ENCODE results near the gene PAPSS1. TPM values are rescaled to one million over a fixed set of nuclear protein-coding genes. Genes with fewer than 3 reads are reported as not detected.
"Not testable (repeated sequence)": the region's sequence is repeated elsewhere in the genome, so short reads cannot be mapped to it uniquely, and the experiment has no call there.

PAPSS1 gene
- total RNA-seq, 1 donor from 2014 or later, result 140 TPM

DNA sequence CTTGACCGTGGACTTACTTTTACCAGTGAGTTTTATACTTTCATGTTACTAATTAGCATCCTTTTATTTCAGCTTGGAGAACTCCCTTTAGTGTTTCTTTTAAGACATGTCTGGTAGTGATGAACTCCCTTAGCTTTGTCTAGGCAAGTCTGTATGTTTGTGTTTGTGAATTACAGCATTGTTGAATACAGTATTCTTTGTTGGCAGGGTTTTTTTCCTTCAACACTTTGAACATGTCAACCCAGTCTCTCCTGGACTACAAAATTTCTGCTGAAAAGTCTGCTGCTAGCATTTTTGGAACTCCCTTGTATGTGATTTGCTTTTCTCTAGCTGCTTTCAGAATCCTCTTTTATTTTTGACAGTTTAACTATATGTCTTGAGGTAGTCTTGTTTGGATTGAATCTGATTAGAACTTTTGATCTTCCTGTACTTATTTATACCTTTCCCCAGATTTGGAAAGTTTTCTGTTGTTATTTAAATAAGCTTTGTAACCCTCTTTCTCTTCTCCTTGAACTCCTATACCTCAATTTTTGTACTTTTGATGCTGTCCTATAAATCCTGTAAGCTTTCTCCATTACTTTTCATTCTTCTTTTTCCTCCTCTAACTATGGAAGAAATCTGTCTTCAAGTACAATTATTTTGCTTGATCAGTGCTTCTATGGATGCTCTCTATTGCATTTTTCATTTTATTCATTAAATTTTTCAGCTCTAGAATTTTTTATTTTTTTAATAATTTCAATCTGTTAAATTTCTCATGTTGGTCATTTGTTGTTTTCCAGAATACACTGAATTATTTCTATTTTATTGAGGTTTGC, 14.1 kb downstream of the PAPSS1 start:
- Histone ChIP-seq H2AFZ (replicated peaks) (no peak overlapping the region), H3K79me2 (ENCODE audit: low read depth) (peaks cover 92% of the 10 kb centered on the region), H3K4me1 (no peaks in the 10 kb centered on the region), H3K4me2 (no peak overlapping the region), H3K4me3 (no peak overlapping the region), H3K36me3 (peaks cover 8% of the 10 kb centered on the region), H3K9me3 (ENCODE audit: low read depth) (peaks cover 10% of the 10 kb centered on the region), H3K9ac (no peak overlapping the region), H4K20me1 (ENCODE audit: low read depth) (no peaks in the 10 kb centered on the region), H3K27me3 (no peaks in the 10 kb centered on the region), H3F3A (ENCODE audit: low read depth) (no peaks in the 10 kb centered on the region), H3K27ac (no peak overlapping the region)
- Mint-ChIP-seq H3K36me3 (peaks cover 62% of the 10 kb centered on the region), H3K27ac (no peak overlapping the region), H3K4me3 (no peak overlapping the region), H3K27me3 (ENCODE audit: insufficient read depth, low read depth) (no peaks in the 10 kb centered on the region), H3K4me1 (no peaks in the 10 kb centered on the region), H3K9me3 (peaks cover 77% of the 10 kb centered on the region)
- DNase-seq (ENCODE audit: low spot score), result no peak
- TF ChIP-seq EZH2 (IDR thresholded peaks at IDR 0.05), result no peak
- TF ChIP-seq EZH2phosphoT487 (IDR thresholded peaks at IDR 0.05), result no peak
- TF ChIP-seq, protein P1, sequence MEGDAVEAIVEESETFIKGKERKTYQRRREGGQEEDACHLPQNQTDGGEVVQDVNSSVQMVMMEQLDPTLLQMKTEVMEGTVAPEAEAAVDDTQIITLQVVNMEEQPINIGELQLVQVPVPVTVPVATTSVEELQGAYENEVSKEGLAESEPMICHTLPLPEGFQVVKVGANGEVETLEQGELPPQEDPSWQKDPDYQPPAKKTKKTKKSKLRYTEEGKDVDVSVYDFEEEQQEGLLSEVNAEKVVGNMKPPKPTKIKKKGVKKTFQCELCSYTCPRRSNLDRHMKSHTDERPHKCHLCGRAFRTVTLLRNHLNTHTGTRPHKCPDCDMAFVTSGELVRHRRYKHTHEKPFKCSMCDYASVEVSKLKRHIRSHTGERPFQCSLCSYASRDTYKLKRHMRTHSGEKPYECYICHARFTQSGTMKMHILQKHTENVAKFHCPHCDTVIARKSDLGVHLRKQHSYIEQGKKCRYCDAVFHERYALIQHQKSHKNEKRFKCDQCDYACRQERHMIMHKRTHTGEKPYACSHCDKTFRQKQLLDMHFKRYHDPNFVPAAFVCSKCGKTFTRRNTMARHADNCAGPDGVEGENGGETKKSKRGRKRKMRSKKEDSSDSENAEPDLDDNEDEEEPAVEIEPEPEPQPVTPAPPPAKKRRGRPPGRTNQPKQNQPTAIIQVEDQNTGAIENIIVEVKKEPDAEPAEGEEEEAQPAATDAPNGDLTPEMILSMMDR (IDR thresholded peaks at IDR 0.05), result no peak

DNA sequence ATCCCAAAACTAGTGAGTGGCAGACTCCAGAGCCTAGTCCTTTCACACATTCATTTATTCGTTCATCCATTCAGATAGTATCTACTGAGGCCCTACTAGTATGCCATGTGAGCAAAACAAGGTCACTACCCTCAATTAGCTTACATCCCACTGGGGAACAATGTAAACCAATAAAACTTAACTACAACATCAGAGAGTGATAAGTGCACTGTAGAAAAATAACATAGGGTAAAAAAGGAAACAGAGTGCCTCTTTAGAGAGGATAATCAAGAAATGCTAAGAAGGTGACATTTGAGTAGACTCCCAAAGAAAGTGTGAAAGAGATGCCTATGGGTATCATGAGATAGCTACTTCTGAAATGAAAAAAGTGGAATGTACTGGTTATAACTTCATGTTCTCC, 18.5 kb downstream of the PAPSS1 start:
- no peak overlapping the region for H3K4me2 ChIP-seq
- no peaks in the 10 kb centered on the region for H3F3A ChIP-seq (ENCODE audit: low read depth)
- H3K4me3 ChIP-seq, result no peak overlapping the region
- TF ChIP-seq EZH2phosphoT487 (IDR thresholded peaks at IDR 0.05) (no peak), EZH2 (IDR thresholded peaks at IDR 0.05) (no peak)
- TF ChIP-seq, protein P1 (IDR thresholded peaks at IDR 0.05), result no peak
- no peak overlapping the region for H2AFZ ChIP-seq (replicated peaks)
- Mint-ChIP-seq H3K27ac (no peak overlapping the region), H3K4me1 (no peaks in the 10 kb centered on the region), H3K36me3 (peaks cover 66% of the 10 kb centered on the region), H3K27me3 (ENCODE audit: insufficient read depth, low read depth) (no peaks in the 10 kb centered on the region), H3K4me3 (no peak overlapping the region), H3K9me3 (peaks cover 50% of the 10 kb centered on the region)
- H3K27me3 ChIP-seq, result no peaks in the 10 kb centered on the region
- H3K9ac ChIP-seq, result no peak overlapping the region
- peaks cover 65% of the 10 kb centered on the region for H3K79me2 ChIP-seq (ENCODE audit: low read depth)
- H4K20me1 ChIP-seq (ENCODE audit: low read depth), result no peaks in the 10 kb centered on the region
- H3K4me1 ChIP-seq, result no peaks in the 10 kb centered on the region
- peaks cover 17% of the 10 kb centered on the region for H3K36me3 ChIP-seq
- no peak for DNase-seq (ENCODE audit: low spot score)
- H3K27ac ChIP-seq, result no peak overlapping the region
- peaks cover 10% of the 10 kb centered on the region for H3K9me3 ChIP-seq (ENCODE audit: low read depth)

DNA sequence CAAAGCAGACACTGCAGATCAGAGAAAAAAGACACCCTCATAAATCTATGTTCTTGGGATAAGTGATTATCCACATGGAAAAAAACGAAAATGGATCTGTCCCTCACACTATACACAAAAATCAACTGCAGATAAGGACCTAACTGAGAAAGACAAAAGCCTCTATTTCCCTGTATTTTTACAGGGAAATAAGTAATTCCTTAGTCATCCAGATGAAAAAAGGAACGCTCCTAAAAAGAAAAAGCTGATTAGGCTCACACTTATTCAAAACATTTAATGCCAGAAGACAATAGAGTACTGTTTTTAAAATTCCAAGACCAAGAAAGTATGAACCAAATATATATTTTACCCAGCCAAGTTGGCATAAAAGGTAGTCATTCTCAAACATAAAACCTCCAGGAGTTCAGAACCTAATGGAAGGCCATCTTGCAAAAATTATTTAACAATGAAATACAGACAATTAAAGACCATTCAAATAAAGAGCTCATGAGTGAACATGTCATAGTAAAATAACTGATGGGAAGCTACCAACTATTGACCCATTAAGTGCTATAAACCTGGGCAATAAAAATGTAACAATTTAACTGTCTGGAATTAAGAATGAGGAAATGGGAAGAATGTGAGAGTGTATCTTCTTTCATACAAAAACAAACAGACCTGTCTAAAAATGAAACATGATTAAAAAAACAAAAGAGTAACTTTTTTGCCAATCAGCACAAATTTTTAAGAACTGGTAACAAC, 20.4 kb downstream of the PAPSS1 start:
- Mint-ChIP-seq H3K4me1 (no peaks in the 10 kb centered on the region), H3K36me3 (peaks cover 65% of the 10 kb centered on the region), H3K9me3 (peaks cover 37% of the 10 kb centered on the region), H3K4me3 (no peak overlapping the region), H3K27ac (no peak overlapping the region), H3K27me3 (ENCODE audit: insufficient read depth, low read depth) (no peaks in the 10 kb centered on the region)
- Histone ChIP-seq H3F3A (ENCODE audit: low read depth) (no peaks in the 10 kb centered on the region), H3K9ac (no peak overlapping the region), H3K79me2 (ENCODE audit: low read depth) (peaks cover 64% of the 10 kb centered on the region), H3K9me3 (ENCODE audit: low read depth) (no peaks in the 10 kb centered on the region), H2AFZ (replicated peaks) (no peak overlapping the region), H3K4me2 (no peak overlapping the region), H4K20me1 (ENCODE audit: low read depth) (no peaks in the 10 kb centered on the region), H3K4me1 (no peaks in the 10 kb centered on the region), H3K4me3 (no peak overlapping the region), H3K36me3 (peaks cover 12% of the 10 kb centered on the region), H3K27ac (no peak overlapping the region), H3K27me3 (no peaks in the 10 kb centered on the region)
- TF ChIP-seq, protein P1 (IDR thresholded peaks at IDR 0.05), result no peak
- TF ChIP-seq EZH2 (IDR thresholded peaks at IDR 0.05) (no peak), EZH2phosphoT487 (IDR thresholded peaks at IDR 0.05) (no peak)
- DNase-seq (ENCODE audit: low spot score), result no peak

DNA sequence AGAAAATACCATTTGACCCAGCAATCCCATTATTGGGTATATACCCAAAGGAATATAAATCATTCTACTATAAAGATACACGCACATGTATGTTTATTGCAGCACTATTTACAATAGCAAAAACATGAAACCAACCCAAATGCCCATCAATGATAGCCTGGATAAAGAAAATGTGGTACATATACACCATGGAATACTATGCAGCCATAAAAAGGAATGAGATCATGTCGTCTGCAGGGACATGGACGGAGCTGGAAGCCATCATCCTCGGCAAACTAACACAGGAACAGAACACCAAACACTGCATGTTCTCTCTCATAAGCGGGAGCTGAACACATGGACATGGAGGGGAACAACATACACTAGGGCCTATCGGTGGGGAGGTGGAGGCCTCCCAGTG, 23.8 kb downstream of the PAPSS1 start:
- not testable (repeated sequence) for H3K4me3 Mint-ChIP-seq; H4K20me1 ChIP-seq (ENCODE audit: low read depth); DNase-seq (ENCODE audit: low spot score); H3K9me3 ChIP-seq (ENCODE audit: low read depth); H3K9me3 Mint-ChIP-seq; H3K4me1 ChIP-seq; H3K27me3 Mint-ChIP-seq (ENCODE audit: insufficient read depth, low read depth); H3K4me2 ChIP-seq; H3K27ac ChIP-seq; H3K9ac ChIP-seq; H3K27me3 ChIP-seq; H2AFZ ChIP-seq (replicated peaks); H3F3A ChIP-seq (ENCODE audit: low read depth); H3K27ac Mint-ChIP-seq; H3K4me3 ChIP-seq; H3K4me1 Mint-ChIP-seq
- H3K79me2 ChIP-seq (ENCODE audit: low read depth), result peaks cover 40% of the 10 kb centered on the region
- peaks cover 62% of the 10 kb centered on the region for H3K36me3 Mint-ChIP-seq
- H3K36me3 ChIP-seq, result peaks cover 12% of the 10 kb centered on the region

Measured in neural progenitor cell (in vitro differentiated cells).